Measurements from ENCODE around the gene NPTX1.
A peak's percentile ranks its signal among the peaks of the same experiment; 100 is the strongest.

GRCh38 chr17:80426671-80427326 is 49.6 kb downstream of the NPTX1 start:
- TF ChIP-seq, protein P1, sequence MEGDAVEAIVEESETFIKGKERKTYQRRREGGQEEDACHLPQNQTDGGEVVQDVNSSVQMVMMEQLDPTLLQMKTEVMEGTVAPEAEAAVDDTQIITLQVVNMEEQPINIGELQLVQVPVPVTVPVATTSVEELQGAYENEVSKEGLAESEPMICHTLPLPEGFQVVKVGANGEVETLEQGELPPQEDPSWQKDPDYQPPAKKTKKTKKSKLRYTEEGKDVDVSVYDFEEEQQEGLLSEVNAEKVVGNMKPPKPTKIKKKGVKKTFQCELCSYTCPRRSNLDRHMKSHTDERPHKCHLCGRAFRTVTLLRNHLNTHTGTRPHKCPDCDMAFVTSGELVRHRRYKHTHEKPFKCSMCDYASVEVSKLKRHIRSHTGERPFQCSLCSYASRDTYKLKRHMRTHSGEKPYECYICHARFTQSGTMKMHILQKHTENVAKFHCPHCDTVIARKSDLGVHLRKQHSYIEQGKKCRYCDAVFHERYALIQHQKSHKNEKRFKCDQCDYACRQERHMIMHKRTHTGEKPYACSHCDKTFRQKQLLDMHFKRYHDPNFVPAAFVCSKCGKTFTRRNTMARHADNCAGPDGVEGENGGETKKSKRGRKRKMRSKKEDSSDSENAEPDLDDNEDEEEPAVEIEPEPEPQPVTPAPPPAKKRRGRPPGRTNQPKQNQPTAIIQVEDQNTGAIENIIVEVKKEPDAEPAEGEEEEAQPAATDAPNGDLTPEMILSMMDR (IDR thresholded peaks at IDR 0.05; ENCODE audit: low read depth, low read length, missing input control), result peak; percentile 95
- TF ChIP-seq, protein P2, sequence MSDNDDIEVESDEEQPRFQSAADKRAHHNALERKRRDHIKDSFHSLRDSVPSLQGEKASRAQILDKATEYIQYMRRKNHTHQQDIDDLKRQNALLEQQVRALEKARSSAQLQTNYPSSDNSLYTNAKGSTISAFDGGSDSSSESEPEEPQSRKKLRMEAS (IDR thresholded peaks at IDR 0.05), result no peak
- TF ChIP-seq REST (IDR thresholded peaks at IDR 0.05) (no peak), SP1 (IDR thresholded peaks at IDR 0.05) (no peak), HNF4G (IDR thresholded peaks at IDR 0.05) (no peak), RAD21 (IDR thresholded peaks at IDR 0.05) (peak; percentile 90 to 97), ATF3 (IDR thresholded peaks at IDR 0.05) (no peak)
